Ishikawa (cell line): ENCODE measurements around the gene A1CF.

Source experiments
- CEBPB ChIP-seq: IDR thresholded peaks from 2 replicates; pipeline ENCODE4 v1.6.1; 2012
- CREB1 ChIP-seq: IDR thresholded peaks from 2 replicates; pipeline ENCODE4 v1.6.1; 2012; ENCODE audit warnings: low read depth
- EGR1 ChIP-seq: IDR thresholded peaks from 2 replicates; pipeline ENCODE4 v1.6.1; 2012
- EP300 ChIP-seq: IDR thresholded peaks from 2 replicates; pipeline ENCODE4 v1.6.1; 2012; ENCODE audit warnings: borderline replicate concordance
- FOXM1 ChIP-seq: IDR thresholded peaks from 2 replicates; pipeline ENCODE4 v1.6.1; 2012; ENCODE audit warnings: low read depth, borderline replicate concordance
- NFIC ChIP-seq: IDR thresholded peaks from 2 replicates; pipeline ENCODE4 v1.6.1; 2012
- RAD21 ChIP-seq: IDR thresholded peaks from 2 replicates; pipeline ENCODE4 v1.6.1; 2012; ENCODE audit warnings: low read depth
- REST ChIP-seq: IDR thresholded peaks from 2 replicates; pipeline ENCODE4 v1.6.1; 2012; ENCODE audit warnings: low read depth, mild to moderate bottlenecking
- TAF1 ChIP-seq: IDR thresholded peaks from 2 replicates; pipeline ENCODE4 v1.6.1; 2012; ENCODE audit warnings: low read depth, mild to moderate bottlenecking
- TCF12 ChIP-seq: IDR thresholded peaks from 2 replicates; pipeline ENCODE4 v1.6.1; 2012; ENCODE audit warnings: low read depth
- TEAD4 ChIP-seq: IDR thresholded peaks from 2 replicates; pipeline ENCODE4 v1.6.1; 2012
- YY1 ChIP-seq: IDR thresholded peaks from 2 replicates; pipeline ENCODE4 v1.6.1; 2012; ENCODE audit warnings: low read depth
- ZBTB7A ChIP-seq: IDR thresholded peaks from 2 replicates; pipeline ENCODE4 v1.6.1; 2012; ENCODE audit warnings: low read depth
- TF ChIP-seq, protein P1 (sequence below): IDR thresholded peaks from 2 replicates; pipeline ENCODE4 v1.6.1; 2012
- TF ChIP-seq, protein P2 (sequence below): IDR thresholded peaks from 2 replicates; pipeline ENCODE4 v1.6.1; 2012

A1CF gene

GRCh38 chr10:50832171-50832751 is 53.2 kb downstream of the A1CF start:
- TF ChIP-seq TAF1: no peak
- no peak for TF ChIP-seq NFIC
- no peak for TF ChIP-seq TCF12
- TF ChIP-seq CEBPB: no peak
- TF ChIP-seq, protein P1, sequence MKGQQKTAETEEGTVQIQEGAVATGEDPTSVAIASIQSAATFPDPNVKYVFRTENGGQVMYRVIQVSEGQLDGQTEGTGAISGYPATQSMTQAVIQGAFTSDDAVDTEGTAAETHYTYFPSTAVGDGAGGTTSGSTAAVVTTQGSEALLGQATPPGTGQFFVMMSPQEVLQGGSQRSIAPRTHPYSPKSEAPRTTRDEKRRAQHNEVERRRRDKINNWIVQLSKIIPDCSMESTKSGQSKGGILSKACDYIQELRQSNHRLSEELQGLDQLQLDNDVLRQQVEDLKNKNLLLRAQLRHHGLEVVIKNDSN: no peak
- TF ChIP-seq EGR1: no peak

- no peak for TF ChIP-seq TAF1
- no peak for TF ChIP-seq NFIC
Measured at GRCh38 chr10:50830066-50830465, 55.4 kb downstream of the A1CF start.

- TF ChIP-seq NFIC: no peak
- TF ChIP-seq, protein P2, sequence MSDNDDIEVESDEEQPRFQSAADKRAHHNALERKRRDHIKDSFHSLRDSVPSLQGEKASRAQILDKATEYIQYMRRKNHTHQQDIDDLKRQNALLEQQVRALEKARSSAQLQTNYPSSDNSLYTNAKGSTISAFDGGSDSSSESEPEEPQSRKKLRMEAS: no peak
- no peak for TF ChIP-seq CREB1
- no peak for TF ChIP-seq REST
- TF ChIP-seq RAD21: no peak
- TF ChIP-seq YY1: no peak
- TF ChIP-seq EP300: no peak
- TF ChIP-seq EGR1: no peak
- no peak for TF ChIP-seq FOXM1
- TF ChIP-seq, protein P1: no peak
- no peak for TF ChIP-seq TAF1
- TF ChIP-seq TEAD4: no peak
- no peak for TF ChIP-seq ZBTB7A
- TF ChIP-seq TCF12: no peak
- no peak for TF ChIP-seq CEBPB
Measured at GRCh38 chr10:50824782-50825181, 60.6 kb downstream of the A1CF start.

DNA sequence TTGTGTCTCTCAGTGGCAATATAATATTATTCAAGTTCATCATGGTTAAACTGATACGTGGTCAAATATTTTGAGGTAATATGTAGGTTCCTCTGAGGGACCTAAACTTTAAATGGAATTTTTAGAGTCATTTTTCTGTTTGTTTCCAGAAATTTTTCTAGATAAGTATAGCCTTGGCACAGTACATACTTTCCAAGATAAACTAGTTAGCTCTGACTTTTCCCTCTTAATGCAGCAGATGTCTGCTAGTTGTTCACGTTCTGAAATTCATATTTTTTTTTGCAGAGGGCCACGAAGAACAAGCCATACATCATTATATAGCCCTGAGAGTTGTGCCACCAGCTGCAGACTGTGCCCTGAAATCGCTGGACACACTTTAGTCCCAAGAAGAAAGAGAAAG is 61.6 kb downstream of the A1CF start:
- TF ChIP-seq FOXM1 (no peak), YY1 (no peak), CREB1 (no peak), ZBTB7A (no peak), NFIC (no peak), REST (no peak)
- TF ChIP-seq, protein P1: no peak

DNA sequence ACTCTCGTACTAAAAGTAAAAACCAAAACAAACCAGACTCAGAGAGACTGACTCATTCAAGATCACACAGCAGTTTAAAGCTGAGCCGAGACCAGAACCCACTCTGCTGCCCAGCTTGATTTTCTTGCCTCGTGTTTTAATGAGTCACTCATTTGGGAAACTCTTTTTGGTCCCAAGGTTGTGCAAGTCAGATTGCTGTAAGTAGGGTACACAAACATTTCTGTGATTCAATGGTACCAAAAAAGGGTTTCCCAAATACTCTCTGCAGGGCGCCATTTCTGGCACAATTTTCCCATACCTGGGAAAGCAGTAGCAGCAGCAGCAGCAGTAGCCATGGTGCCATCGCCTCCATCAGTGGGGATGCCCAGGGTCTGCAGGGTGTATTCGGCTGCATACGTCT is 75.8 kb downstream of the A1CF start:
- no peak for TF ChIP-seq RAD21
- TF ChIP-seq, protein P2: no peak

DNA sequence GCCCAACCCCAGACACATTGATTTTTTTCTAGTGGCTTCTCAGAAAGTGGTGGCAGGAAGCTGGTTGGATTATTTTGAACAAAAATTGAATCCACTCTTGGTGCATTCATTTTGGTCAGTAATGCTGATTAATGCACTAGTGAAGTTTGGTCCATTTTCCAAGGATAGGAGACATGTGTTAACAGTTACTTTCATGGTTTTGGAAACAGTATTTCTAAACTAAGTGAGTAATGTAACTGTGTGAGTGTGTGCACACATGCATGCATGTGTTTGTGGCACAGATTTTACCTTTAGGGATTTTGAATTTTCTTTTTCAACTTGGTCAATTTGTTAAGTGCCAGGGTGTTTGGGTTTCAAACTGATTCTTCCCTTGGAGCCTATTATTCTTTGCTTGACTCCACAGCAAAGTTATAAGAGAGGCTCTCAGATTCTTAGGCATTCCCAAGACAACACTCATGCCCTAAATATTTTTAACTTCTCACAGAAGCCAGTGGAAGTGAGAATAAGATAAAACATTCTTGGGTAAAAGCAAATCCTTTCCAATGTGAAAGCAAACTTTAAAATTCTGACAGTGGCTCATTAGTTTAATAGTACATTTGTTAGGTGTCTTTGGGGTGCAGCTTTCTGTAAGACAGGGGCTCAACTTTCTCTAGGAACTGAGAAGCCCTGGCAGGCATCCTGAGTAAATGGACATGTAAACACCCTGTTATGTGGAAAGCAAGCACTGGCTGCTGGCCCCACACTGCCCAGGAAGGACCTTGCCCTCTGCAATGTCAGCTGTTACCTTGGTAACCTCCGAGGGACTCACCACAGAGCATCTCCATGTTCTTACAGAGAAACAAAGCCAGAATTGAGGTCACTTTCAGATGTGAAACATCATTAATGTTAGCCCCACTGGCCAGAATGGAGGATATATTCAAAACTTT is 77.3 kb downstream of the A1CF start:
- TF ChIP-seq TAF1: no peak
- no peak for TF ChIP-seq TEAD4
- no peak for TF ChIP-seq CEBPB
- no peak for TF ChIP-seq EGR1
- no peak for TF ChIP-seq ZBTB7A
- TF ChIP-seq YY1: no peak
- TF ChIP-seq FOXM1: no peak
- TF ChIP-seq, protein P2: no peak
- TF ChIP-seq REST: no peak
- no peak for TF ChIP-seq CREB1
- no peak for TF ChIP-seq EP300
- TF ChIP-seq RAD21: no peak
- no peak for TF ChIP-seq TCF12
- TF ChIP-seq NFIC: no peak
- TF ChIP-seq, protein P1: no peak
